ENCODE results near the gene HFE.

DNA sequence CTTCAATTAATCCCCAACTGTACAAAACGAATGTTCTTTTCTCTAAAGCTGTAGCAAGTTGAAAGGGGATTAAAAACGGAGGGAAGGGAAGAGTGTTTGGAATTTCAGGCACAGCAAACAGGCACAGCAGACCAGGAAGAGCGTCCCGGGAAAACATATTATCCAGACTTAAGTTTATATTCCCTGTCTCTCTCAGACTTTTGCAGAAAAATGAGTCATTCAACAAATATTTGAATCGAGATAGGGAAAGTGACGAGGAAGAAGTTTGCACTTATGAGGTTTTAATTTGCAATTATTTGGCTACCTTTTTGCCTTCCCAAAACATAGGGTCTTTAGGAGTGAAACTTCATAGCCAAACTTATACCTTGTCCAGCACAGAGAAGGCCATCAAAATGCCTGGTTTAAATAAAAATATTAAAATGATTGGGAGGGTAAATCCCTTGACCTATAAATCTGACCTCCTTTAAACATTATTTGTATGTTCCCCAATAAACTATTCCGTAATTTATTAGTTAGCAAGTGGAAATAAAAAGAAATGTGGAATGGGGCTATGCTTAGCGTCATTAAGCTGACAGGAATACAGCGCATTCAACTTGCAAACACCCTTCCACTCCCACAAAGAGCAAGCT is 16.0 kb downstream of the HFE start:
- TF ChIP-seq SP1 (IDR thresholded peaks at IDR 0.05) (no peak), JUND (IDR thresholded peaks at IDR 0.05) (no peak), HNF4A (conservative IDR thresholded peaks at IDR 0.05) (no peak), MAX (IDR thresholded peaks at IDR 0.05) (no peak), TAF1 (conservative IDR thresholded peaks at IDR 0.05) (no peak), EGR1 (IDR thresholded peaks at IDR 0.05; ENCODE audit: low read depth in 2 of 2) (no peak)
- TF ChIP-seq, protein P1, sequence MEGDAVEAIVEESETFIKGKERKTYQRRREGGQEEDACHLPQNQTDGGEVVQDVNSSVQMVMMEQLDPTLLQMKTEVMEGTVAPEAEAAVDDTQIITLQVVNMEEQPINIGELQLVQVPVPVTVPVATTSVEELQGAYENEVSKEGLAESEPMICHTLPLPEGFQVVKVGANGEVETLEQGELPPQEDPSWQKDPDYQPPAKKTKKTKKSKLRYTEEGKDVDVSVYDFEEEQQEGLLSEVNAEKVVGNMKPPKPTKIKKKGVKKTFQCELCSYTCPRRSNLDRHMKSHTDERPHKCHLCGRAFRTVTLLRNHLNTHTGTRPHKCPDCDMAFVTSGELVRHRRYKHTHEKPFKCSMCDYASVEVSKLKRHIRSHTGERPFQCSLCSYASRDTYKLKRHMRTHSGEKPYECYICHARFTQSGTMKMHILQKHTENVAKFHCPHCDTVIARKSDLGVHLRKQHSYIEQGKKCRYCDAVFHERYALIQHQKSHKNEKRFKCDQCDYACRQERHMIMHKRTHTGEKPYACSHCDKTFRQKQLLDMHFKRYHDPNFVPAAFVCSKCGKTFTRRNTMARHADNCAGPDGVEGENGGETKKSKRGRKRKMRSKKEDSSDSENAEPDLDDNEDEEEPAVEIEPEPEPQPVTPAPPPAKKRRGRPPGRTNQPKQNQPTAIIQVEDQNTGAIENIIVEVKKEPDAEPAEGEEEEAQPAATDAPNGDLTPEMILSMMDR (IDR thresholded peaks at IDR 0.05; ENCODE audit: low read depth, low read length, missing input control): no peak
- TF ChIP-seq, protein P2, sequence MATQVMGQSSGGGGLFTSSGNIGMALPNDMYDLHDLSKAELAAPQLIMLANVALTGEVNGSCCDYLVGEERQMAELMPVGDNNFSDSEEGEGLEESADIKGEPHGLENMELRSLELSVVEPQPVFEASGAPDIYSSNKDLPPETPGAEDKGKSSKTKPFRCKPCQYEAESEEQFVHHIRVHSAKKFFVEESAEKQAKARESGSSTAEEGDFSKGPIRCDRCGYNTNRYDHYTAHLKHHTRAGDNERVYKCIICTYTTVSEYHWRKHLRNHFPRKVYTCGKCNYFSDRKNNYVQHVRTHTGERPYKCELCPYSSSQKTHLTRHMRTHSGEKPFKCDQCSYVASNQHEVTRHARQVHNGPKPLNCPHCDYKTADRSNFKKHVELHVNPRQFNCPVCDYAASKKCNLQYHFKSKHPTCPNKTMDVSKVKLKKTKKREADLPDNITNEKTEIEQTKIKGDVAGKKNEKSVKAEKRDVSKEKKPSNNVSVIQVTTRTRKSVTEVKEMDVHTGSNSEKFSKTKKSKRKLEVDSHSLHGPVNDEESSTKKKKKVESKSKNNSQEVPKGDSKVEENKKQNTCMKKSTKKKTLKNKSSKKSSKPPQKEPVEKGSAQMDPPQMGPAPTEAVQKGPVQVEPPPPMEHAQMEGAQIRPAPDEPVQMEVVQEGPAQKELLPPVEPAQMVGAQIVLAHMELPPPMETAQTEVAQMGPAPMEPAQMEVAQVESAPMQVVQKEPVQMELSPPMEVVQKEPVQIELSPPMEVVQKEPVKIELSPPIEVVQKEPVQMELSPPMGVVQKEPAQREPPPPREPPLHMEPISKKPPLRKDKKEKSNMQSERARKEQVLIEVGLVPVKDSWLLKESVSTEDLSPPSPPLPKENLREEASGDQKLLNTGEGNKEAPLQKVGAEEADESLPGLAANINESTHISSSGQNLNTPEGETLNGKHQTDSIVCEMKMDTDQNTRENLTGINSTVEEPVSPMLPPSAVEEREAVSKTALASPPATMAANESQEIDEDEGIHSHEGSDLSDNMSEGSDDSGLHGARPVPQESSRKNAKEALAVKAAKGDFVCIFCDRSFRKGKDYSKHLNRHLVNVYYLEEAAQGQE (IDR thresholded peaks at IDR 0.05): no peak
